ENCODE measurements around the gene VPS13D. TPM values are rescaled to one million over a fixed set of nuclear protein-coding genes. Genes with fewer than 3 reads are reported as not detected.

VPS13D gene
- total and polyA plus RNA-seq, 2 experiments from 2014 or later: 10.7 to 34.9 TPM

DNA sequence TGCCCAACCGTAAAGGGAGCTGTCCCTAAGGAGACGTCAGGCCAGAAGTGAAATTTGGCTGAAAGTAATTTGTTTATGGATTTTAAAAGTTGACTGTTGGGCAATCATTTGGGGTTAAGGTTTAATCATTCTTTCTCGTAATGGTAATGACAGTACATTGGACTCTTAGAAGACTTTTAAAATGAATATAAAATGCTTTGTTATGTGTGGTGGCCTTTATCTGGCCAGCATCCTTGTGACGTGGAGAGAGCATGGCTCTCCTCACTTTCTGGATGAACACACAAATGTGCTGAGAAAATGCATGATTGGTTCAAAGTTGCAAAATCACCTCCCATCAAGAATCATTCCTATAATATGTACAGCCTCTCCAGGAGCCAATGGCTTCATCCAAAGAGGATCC, 227.9 kb downstream of the VPS13D start:
- H4K20me1 ChIP-seq (replicated peaks; ENCODE audit: insufficient read depth): peaks cover 3% of the 10 kb centered on the region; the same call in 1 of the 2 replicates
- H3K4me1 Mint-ChIP-seq: peaks cover 9% of the 10 kb centered on the region
- H3K4me1 ChIP-seq (ENCODE audit: insufficient read depth): peaks cover 6% of the 10 kb centered on the region; the same call in 1 of the 2 replicates
- no peak overlapping the region for H3K4me3 Mint-ChIP-seq
- no peaks in the 10 kb centered on the region for H3F3A ChIP-seq (replicated peaks; ENCODE audit: low read depth)
- no peak overlapping the region for H2AFZ ChIP-seq
- H3K36me3 Mint-ChIP-seq (ENCODE audit: low read depth): no peaks in the 10 kb centered on the region; the same call in 2 of the 3 replicates
- TF ChIP-seq, protein P1, sequence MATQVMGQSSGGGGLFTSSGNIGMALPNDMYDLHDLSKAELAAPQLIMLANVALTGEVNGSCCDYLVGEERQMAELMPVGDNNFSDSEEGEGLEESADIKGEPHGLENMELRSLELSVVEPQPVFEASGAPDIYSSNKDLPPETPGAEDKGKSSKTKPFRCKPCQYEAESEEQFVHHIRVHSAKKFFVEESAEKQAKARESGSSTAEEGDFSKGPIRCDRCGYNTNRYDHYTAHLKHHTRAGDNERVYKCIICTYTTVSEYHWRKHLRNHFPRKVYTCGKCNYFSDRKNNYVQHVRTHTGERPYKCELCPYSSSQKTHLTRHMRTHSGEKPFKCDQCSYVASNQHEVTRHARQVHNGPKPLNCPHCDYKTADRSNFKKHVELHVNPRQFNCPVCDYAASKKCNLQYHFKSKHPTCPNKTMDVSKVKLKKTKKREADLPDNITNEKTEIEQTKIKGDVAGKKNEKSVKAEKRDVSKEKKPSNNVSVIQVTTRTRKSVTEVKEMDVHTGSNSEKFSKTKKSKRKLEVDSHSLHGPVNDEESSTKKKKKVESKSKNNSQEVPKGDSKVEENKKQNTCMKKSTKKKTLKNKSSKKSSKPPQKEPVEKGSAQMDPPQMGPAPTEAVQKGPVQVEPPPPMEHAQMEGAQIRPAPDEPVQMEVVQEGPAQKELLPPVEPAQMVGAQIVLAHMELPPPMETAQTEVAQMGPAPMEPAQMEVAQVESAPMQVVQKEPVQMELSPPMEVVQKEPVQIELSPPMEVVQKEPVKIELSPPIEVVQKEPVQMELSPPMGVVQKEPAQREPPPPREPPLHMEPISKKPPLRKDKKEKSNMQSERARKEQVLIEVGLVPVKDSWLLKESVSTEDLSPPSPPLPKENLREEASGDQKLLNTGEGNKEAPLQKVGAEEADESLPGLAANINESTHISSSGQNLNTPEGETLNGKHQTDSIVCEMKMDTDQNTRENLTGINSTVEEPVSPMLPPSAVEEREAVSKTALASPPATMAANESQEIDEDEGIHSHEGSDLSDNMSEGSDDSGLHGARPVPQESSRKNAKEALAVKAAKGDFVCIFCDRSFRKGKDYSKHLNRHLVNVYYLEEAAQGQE (IDR thresholded peaks at IDR 0.05; ENCODE audit: unreplicated experiment): no peak
- TF ChIP-seq EZH2 (IDR thresholded peaks at IDR 0.05; ENCODE audit: low read depth, unreplicated experiment) (no peak), CREB1 (CRISPR knock-in tag; IDR thresholded peaks at IDR 0.05; ENCODE audit: low read depth) (no peak), EZH2phosphoT487 (IDR thresholded peaks at IDR 0.05; ENCODE audit: unreplicated experiment) (no peak), ZNF114 (CRISPR knock-in tag; IDR thresholded peaks at IDR 0.05) (no peak), NANOG (IDR thresholded peaks at IDR 0.05; ENCODE audit: borderline replicate concordance) (no peak)
- TF ChIP-seq, protein P2, sequence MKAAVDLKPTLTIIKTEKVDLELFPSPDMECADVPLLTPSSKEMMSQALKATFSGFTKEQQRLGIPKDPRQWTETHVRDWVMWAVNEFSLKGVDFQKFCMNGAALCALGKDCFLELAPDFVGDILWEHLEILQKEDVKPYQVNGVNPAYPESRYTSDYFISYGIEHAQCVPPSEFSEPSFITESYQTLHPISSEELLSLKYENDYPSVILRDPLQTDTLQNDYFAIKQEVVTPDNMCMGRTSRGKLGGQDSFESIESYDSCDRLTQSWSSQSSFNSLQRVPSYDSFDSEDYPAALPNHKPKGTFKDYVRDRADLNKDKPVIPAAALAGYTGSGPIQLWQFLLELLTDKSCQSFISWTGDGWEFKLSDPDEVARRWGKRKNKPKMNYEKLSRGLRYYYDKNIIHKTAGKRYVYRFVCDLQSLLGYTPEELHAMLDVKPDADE (IDR thresholded peaks at IDR 0.05): no peak
- peaks cover 1% of the 10 kb centered on the region for H3K27me3 Mint-ChIP-seq (ENCODE audit: insufficient read depth, low read depth, poor library complexity)
- no peaks in the 10 kb centered on the region for H3K9me2 ChIP-seq (ENCODE audit: insufficient read depth)
- H3K27me3 ChIP-seq (ENCODE audit: insufficient read depth): no peaks in the 10 kb centered on the region
- H3K79me2 ChIP-seq (replicated peaks; ENCODE audit: insufficient read depth): no peaks in the 10 kb centered on the region
- no peak for ATAC-seq
- no peaks in the 10 kb centered on the region for H3K9me3 Mint-ChIP-seq
- peaks cover 5% of the 10 kb centered on the region; the same call in 1 of the 2 replicates for H3K36me3 ChIP-seq (ENCODE audit: insufficient read depth)
- no peak overlapping the region for H3K4me3 ChIP-seq
- H3K27ac ChIP-seq (ENCODE audit: low read depth): no peak overlapping the region
- H3K4me2 ChIP-seq: no peak overlapping the region
- H3K27ac Mint-ChIP-seq: no peak overlapping the region
- DNase-seq (ENCODE audit: low spot score): no peak

DNA sequence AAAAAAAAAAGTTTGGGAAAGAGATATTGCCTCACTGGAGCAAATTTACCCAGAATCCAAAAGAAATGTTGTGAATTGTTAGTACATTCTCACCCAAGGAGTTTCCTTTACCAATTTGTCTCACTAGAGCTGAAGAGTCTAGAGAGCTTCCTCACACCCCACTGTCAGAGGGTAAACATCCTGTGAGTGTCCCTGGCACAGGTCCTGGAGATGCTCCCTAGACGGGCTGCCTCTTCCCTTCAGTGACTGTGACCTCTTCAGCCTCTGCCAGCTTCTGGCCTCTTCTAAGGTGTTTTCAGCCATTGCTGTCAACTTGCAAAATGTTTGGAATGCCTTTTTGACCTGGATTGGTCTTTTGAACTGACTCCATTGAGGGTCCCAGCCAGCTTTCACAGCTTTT, 228.7 kb downstream of the VPS13D start:
- Histone ChIP-seq H3K36me3 (ENCODE audit: insufficient read depth) (peaks cover 5% of the 10 kb centered on the region; the same call in 1 of the 2 replicates), H2AFZ (no peak overlapping the region), H3K79me2 (replicated peaks; ENCODE audit: insufficient read depth) (no peaks in the 10 kb centered on the region), H3K4me1 (ENCODE audit: insufficient read depth) (peaks cover 4% of the 10 kb centered on the region; the same call in 1 of the 2 replicates), H3F3A (replicated peaks; ENCODE audit: low read depth) (no peaks in the 10 kb centered on the region), H3K27ac (ENCODE audit: low read depth) (no peak overlapping the region), H3K4me3 (no peak overlapping the region), H3K27me3 (ENCODE audit: insufficient read depth) (no peaks in the 10 kb centered on the region), H3K4me2 (no peak overlapping the region), H3K9me2 (ENCODE audit: insufficient read depth) (no peaks in the 10 kb centered on the region), H4K20me1 (replicated peaks; ENCODE audit: insufficient read depth) (peaks cover 3% of the 10 kb centered on the region; the same call in 1 of the 2 replicates)
- Mint-ChIP-seq H3K27ac (no peak overlapping the region), H3K4me1 (peaks cover 6% of the 10 kb centered on the region), H3K36me3 (ENCODE audit: low read depth) (no peaks in the 10 kb centered on the region; the same call in 2 of the 3 replicates), H3K9me3 (no peaks in the 10 kb centered on the region), H3K4me3 (no peak overlapping the region), H3K27me3 (ENCODE audit: insufficient read depth, low read depth, poor library complexity) (no peaks in the 10 kb centered on the region)
- no peak for ATAC-seq
- no peak for TF ChIP-seq POLR2AphosphoS5 (IDR thresholded peaks at IDR 0.05; ENCODE audit: low read depth)
- no peak for TF ChIP-seq STAT1 (IDR thresholded peaks at IDR 0.05; ENCODE audit: unreplicated experiment)
- TF ChIP-seq, protein P3, sequence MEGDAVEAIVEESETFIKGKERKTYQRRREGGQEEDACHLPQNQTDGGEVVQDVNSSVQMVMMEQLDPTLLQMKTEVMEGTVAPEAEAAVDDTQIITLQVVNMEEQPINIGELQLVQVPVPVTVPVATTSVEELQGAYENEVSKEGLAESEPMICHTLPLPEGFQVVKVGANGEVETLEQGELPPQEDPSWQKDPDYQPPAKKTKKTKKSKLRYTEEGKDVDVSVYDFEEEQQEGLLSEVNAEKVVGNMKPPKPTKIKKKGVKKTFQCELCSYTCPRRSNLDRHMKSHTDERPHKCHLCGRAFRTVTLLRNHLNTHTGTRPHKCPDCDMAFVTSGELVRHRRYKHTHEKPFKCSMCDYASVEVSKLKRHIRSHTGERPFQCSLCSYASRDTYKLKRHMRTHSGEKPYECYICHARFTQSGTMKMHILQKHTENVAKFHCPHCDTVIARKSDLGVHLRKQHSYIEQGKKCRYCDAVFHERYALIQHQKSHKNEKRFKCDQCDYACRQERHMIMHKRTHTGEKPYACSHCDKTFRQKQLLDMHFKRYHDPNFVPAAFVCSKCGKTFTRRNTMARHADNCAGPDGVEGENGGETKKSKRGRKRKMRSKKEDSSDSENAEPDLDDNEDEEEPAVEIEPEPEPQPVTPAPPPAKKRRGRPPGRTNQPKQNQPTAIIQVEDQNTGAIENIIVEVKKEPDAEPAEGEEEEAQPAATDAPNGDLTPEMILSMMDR (conservative IDR thresholded peaks at IDR 0.05; ENCODE audit: low read depth in 2 of 2): no peak
- no peak for TF ChIP-seq ZNF114 (CRISPR knock-in tag; IDR thresholded peaks at IDR 0.05)
- TF ChIP-seq CREB1 (CRISPR knock-in tag; IDR thresholded peaks at IDR 0.05; ENCODE audit: low read depth): no peak
- TF ChIP-seq ZNF331 (CRISPR knock-in tag; IDR thresholded peaks at IDR 0.05; ENCODE audit: low read depth): no peak
- no peak for TF ChIP-seq NANOG (IDR thresholded peaks at IDR 0.05; ENCODE audit: borderline replicate concordance)
- no peak for TF ChIP-seq EZH2 (IDR thresholded peaks at IDR 0.05; ENCODE audit: low read depth, unreplicated experiment)
- TF ChIP-seq, protein P1 (IDR thresholded peaks at IDR 0.05; ENCODE audit: unreplicated experiment): no peak
- DNase-seq (ENCODE audit: low spot score): no peak

All from GM23338 (cell line).